Activated T-cell treated with anti-CD3 and anti-CD28 coated beads, Interleukin-2, amount 50 U/mL, for 24 hours (primary cell): ENCODE results near the gene NDUFB11.
A peak's percentile ranks its signal among the peaks of the same experiment; 100 is the strongest.
"Not testable (repeated sequence)": the region's sequence is repeated elsewhere in the genome, so short reads cannot be mapped to it uniquely, and the experiment has no call there.

Experiments used
- DNase-seq: peaks from one replicate; pipeline ENCODE4 v3.0.0-alpha.2; 2020
- H3K27ac Mint-ChIP-seq: 2 replicates; pipeline ENCODE4 v1.8.0; 2020; ENCODE audit warnings: mild to moderate bottlenecking, mixed read lengths
- H3K27me3 Mint-ChIP-seq: 2 replicates; pipeline ENCODE4 v1.8.0; 2020; ENCODE audit warnings: mixed read lengths
- H3K36me3 Mint-ChIP-seq: 2 replicates; pipeline ENCODE4 v1.8.0; 2020; ENCODE audit warnings: low read depth, mixed read lengths
- H3K4me1 Mint-ChIP-seq: 2 replicates; pipeline ENCODE4 v1.8.0; 2020; ENCODE audit warnings: low read depth, mixed read lengths
- H3K4me3 Mint-ChIP-seq: 2 replicates; pipeline ENCODE4 v1.8.0; 2020; ENCODE audit warnings: mild to moderate bottlenecking, moderate library complexity, mixed read lengths
- H3K9me3 Mint-ChIP-seq: 2 replicates; pipeline ENCODE4 v1.8.0; 2020; ENCODE audit warnings: mixed read lengths

NDUFB11 gene

DNA sequence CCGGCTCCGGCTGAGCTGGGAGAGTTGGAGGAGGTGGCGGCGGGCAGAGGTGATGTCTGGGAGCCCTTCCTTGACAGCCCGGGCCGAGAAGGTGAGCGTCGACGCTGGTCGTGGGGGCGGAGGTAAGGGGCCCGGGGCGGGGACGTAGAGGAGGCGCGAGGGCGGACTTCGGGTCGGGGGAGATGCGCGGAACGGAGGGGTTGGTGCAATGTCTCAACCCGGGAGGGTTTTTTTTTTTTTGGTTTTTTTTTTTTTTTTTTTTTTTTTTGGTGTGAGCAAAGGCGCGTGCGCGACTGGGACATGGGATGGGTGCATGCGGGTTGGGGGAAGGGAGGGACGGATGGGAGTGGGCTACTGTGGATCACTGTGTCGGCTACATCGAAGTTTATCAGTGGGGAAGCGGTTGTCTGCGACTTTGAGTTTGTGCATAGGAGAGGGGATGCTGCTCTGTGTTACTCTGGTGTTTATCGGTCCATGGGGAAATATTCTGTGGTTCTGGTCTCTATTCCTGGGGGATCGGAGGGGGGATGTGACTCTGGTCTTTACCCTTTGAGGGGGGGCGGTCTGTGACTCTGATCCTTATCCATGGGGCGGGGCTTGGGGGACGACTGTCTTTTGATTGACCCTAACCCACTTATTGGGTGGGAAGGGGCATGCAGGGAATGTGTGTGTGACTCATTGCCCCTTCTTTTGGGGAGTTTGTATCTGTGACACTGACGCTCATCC, 1.1 kb upstream of the NDUFB11 start:
- Mint-ChIP-seq H3K27me3 (peaks cover 18% of the 10 kb centered on the region), H3K27ac (peak overlapping the region; percentile 100), H3K4me1 (peaks cover 26% of the 10 kb centered on the region), H3K4me3 (peak overlapping the region; percentile 99), H3K36me3 (peaks cover 61% of the 10 kb centered on the region), H3K9me3 (no peaks in the 10 kb centered on the region)
- no peak for DNase-seq

DNA sequence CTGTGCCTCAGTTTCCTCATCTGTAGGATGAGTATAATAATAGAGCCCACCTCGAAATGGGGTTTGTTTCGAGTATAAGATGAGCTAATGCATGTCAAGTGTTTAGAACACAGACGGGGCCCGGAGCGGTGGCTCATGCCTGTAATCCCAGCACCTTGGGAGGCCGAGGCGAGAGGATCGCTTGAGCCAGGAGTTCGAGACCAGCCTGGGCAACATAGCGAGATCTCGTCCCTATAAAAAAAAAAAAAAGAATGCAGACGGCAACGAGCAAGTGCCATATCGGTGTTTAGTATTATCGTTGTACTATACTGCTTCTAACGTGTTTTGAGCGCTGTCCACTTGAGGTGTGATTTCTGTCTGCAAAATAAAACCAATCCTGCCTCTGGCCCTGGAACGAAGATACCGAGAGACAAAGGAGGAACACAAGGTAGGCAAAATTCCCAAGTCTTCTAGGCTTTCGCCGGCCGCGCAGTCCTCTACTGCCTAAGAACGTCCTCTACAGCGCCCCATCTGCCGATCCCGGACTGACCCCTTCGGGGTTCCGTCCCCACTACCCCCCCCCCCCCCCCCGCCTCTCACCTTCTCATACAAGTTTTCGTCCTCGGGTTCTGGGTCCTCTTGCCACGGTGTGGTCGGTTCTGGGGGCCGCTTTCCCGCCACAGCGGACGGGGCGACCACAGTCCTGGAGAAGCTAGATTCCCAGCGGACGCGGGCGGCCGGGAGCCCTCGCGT, 442 bp downstream of the NDUFB11 start:
- peak overlapping the region; percentile 99 for H3K4me3 Mint-ChIP-seq
- no peaks in the 10 kb centered on the region for H3K9me3 Mint-ChIP-seq
- H3K27me3 Mint-ChIP-seq: peaks cover 22% of the 10 kb centered on the region
- peak overlapping the region; percentile 100 for H3K27ac Mint-ChIP-seq
- peaks cover 22% of the 10 kb centered on the region for H3K4me1 Mint-ChIP-seq
- no peak for DNase-seq
- H3K36me3 Mint-ChIP-seq: peaks cover 60% of the 10 kb centered on the region

DNA sequence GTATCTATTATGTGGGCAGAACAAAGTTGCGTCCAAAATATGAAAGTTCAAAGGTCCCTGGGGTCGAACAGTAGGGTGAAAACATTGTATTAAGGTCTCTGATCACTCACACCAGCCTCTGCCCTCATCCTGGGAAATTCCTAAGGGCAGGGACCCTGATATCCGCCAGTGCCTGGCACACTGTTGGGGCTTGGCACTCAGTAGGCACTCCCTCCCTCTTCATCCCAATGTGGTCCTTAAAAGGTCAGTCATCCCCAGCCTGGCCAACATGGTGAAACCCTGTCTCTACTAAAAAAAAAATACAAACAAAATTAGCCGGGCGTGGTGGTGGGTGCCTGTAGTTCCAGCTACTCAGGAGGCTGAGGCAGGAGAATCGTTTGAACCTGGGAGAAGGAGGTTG, 6.3 kb downstream of the NDUFB11 start:
- H3K4me1 Mint-ChIP-seq: peaks cover 6% of the 10 kb centered on the region
- H3K27me3 Mint-ChIP-seq: peaks cover 24% of the 10 kb centered on the region
- no peak overlapping the region for H3K4me3 Mint-ChIP-seq
- DNase-seq: no peak
- H3K36me3 Mint-ChIP-seq: peaks cover 33% of the 10 kb centered on the region
- H3K9me3 Mint-ChIP-seq: no peaks in the 10 kb centered on the region
- H3K27ac Mint-ChIP-seq: no peak overlapping the region

DNA sequence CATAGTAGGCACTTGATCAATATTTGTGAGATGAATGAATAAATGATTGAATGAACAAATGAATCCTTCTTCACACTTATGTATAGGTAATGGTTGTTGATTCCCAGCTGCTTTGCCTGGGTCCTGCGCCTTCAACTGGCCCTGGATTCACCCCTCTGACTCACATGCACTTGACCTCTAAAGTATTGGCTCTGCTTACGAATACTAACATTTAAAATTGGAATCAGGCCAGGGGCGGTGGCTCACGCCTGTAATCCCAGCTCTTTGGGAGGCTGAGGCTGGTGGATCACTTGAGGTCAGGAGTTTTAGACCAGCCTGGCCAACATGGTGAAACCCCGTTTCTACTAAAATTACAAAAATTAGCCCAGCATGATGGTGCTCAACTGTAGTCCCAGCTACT, 8.9 kb downstream of the NDUFB11 start:
- not testable (repeated sequence) for H3K4me3 Mint-ChIP-seq

DNA sequence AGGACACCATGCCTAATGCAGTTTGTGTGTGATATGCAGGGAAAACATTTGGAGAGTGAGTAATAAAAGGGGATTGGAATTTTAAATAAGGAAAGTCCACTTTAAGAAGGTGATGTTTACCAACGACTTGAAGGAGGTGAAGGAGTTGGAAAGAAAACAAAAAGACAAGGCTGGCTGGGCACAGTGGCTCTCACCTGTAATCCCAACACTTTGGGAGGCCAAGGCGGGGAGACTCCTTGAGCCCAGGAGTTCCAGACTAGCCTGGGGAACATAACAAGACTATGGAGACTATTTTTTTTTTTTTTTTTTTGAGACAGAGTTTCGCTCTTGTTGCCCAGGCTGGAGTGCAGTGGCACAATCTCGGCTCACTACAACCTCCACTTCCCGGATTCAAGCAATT, 11.0 kb downstream of the NDUFB11 start:
- Mint-ChIP-seq H3K4me3 (no peak overlapping the region), H3K27ac (no peak overlapping the region), H3K4me1 (peaks cover 4% of the 10 kb centered on the region), H3K27me3 (peaks cover 20% of the 10 kb centered on the region), H3K9me3 (no peaks in the 10 kb centered on the region), H3K36me3 (peaks cover 7% of the 10 kb centered on the region)
- DNase-seq: no peak

More for the DNA sequence above, 8.9 kb downstream of the NDUFB11 start:
- not testable (repeated sequence) for DNase-seq, H3K27ac Mint-ChIP-seq, H3K9me3 Mint-ChIP-seq, H3K4me1 Mint-ChIP-seq
- Mint-ChIP-seq H3K36me3 (peaks cover 13% of the 10 kb centered on the region), H3K27me3 (peaks cover 23% of the 10 kb centered on the region)

DNA sequence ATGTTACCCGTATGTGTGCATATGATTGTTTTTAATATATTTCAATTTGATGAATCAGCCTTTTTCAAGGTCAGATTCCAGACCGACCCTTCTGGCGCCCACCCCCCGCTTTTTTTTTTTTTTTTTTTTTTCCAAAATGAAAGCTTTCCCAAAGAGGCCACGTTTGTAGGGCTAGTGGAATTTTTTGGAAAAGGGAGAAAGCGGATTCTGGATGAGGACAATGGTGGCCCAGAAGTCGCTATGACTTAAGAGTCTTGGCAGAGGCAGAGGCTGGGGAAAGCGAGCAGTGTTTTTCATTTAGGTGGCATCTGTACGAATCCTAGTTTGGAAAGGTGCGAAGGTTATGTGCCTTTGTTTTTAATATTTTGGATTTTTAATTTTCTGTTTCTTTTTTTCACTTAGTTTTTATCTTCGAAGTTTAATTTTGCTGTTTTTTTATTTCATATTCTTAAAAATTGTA, 14.6 kb downstream of the NDUFB11 start:
- peak overlapping the region; percentile 76 for H3K27ac Mint-ChIP-seq
- no peak for DNase-seq

DNA sequence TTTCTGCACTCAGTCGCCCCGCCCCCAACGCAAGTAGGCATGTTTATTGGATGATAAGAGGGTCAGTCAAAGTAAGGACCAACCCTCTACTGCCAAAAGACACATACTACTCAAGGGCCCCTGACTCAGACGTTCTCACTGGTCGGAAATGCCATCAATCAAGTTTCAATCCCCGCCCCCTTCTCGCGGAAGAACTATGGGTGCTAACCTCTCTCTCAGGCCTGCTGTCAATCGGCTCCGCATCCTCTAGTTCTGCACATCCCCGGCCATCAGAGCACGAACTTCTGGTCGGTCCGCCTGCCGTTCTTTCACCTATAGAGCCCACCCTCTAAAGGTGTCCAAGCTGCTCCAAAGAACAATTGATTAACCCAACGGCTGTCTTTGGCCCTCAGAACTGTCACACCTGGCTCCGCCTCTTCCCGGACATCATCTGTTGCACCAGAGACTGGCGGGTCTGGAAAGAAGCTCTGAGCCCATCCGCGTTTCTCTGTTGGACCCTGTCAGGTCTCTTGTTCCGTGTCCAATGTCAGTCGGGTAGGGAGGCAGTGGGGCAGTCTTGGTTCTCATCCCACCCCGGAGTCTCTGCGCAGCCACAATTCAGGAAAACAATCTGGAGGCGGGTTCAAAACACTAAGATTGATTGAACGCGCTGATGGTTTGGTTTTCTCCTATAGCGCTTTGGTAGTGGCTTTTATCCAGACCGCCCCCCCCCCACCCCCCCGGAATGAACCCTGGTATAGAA, 15.2 kb downstream of the NDUFB11 start:
- peaks cover 6% of the 10 kb centered on the region for H3K4me1 Mint-ChIP-seq
- peaks cover 23% of the 10 kb centered on the region for H3K27me3 Mint-ChIP-seq
- peak overlapping the region; percentile 97 for H3K27ac Mint-ChIP-seq
- no peaks in the 10 kb centered on the region for H3K9me3 Mint-ChIP-seq
- H3K36me3 Mint-ChIP-seq: peaks cover 4% of the 10 kb centered on the region
- peak; percentile 91 for DNase-seq
- peak overlapping the region; percentile 93 for H3K4me3 Mint-ChIP-seq

More for the DNA sequence above, 14.6 kb downstream of the NDUFB11 start:
- peaks cover 4% of the 10 kb centered on the region for H3K36me3 Mint-ChIP-seq
- peak overlapping the region; percentile 93 for H3K4me3 Mint-ChIP-seq
- peaks cover 6% of the 10 kb centered on the region for H3K4me1 Mint-ChIP-seq
- no peaks in the 10 kb centered on the region for H3K9me3 Mint-ChIP-seq
- H3K27me3 Mint-ChIP-seq: peaks cover 23% of the 10 kb centered on the region

DNA sequence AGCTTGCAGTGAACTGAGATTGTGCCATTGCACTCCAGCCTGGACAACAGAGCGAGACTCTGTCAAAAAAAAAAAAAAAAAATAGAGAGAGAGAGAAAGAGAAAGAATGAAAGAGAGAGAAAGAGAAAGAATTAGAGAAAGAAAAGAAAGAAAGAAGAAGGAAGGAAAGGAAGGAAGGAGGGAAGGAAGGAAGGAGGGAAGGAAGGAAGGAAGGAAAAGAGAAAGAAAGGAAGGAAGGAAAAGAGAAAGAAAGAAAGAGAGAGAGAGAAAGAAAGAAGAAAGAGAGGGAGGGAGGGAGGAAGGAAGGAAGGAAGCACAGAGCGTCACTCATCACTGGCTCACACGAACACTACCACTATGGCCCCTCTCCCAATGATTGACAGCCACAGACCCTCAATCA, 20.0 kb downstream of the NDUFB11 start:
- not testable (repeated sequence) for H3K4me3 Mint-ChIP-seq, H3K9me3 Mint-ChIP-seq, H3K27ac Mint-ChIP-seq, H3K4me1 Mint-ChIP-seq, H3K36me3 Mint-ChIP-seq, DNase-seq
- peaks cover 40% of the 10 kb centered on the region for H3K27me3 Mint-ChIP-seq

DNA sequence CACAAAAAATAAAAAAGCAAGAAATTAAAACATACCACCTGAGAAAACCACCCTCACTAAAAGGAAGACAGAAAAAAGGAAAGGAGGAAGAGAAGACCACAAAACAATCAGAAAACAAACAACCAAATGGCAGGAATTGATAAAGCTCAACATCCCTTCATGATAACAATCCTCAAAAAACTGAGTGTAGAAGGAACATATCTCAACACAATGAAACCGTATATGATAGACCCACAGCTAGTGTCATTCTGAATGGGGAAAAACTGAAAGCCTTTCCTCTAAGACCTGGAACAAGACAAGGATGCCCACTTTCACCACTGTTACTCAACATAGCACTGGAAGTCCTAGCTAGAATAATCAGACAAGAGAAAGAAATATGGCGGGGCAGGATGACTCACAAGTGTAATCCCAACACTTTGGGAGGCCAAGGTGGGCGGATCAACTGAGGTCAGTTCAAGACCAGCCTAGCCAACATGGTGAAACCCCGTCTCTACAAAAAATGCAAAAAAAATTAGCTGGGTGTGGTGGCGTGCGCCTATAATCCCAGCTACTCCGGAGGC, 27.9 kb downstream of the NDUFB11 start:
- H3K27me3 Mint-ChIP-seq: peaks cover 52% of the 10 kb centered on the region
- not testable (repeated sequence) for H3K27ac Mint-ChIP-seq, H3K4me3 Mint-ChIP-seq, H3K36me3 Mint-ChIP-seq, H3K9me3 Mint-ChIP-seq, H3K4me1 Mint-ChIP-seq, DNase-seq

DNA sequence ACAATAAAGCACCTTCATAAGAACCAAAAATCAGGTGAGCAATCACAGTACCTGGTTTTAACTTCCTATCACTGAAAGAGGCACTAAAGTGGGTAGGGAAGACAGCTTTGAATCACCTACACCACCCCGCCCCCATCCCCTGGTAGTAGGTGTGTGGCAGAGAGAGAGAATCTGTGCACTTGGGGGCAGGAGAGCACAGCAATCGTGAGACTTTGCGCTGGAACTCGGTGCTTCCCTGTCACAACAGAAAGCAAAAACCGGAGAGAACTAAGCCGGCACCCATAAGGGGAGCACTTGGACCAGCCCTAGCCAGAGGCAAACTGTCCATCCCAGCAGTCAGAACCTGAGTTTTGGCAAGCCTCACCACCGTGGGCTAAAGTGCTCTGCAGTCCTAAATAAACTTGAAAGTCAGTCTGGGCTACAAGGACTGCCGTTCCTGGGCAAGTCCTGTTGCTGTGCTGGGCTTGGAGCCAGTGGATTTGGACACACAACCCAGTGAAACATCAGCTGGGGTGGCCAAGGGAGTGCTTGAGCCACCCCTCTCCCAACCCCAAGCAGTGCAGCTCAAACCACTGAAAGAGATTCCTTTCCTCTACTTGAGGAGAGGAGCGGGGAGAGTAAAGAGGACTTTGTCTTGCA, 32.1 kb downstream of the NDUFB11 start:
- H3K4me1 Mint-ChIP-seq: no peaks in the 10 kb centered on the region
- DNase-seq: no peak
- no peak overlapping the region for H3K4me3 Mint-ChIP-seq
- peaks cover 3% of the 10 kb centered on the region for H3K9me3 Mint-ChIP-seq
- H3K27ac Mint-ChIP-seq: no peak overlapping the region
- H3K36me3 Mint-ChIP-seq: no peaks in the 10 kb centered on the region
- peaks cover 45% of the 10 kb centered on the region for H3K27me3 Mint-ChIP-seq

DNA sequence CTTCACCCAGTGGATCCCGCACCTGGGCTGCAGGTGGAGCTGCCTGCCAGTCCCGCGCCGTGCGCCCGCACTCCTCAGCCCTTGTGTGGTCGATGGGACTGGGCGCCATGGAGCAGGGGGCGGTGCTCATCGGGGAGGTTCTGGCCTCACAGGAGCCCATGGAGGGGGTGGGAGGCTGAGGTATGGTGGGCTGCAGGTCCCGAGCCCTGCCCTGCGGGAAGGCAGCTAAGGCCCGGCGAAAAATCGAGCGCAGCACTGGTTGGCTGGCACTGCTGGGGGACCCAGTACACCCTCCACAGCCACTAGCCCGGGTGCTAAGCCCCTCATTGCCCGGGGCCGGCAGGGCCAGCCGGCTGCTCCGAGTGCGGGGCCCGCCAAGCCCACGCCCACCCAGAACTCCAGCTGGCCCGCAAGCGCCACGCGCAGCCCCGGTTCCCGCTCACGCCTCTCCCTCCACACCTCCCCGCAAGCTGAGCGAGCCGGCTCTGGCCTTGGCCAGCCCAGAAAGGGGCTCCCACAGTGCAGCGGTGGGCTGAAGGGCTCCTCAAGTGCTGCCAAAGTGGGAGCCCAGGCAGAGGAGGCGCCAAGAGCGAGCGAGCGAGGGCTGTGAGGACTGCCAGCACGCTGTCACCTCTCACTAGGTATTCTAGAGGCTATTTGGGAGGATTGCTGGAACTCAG, 33.4 kb downstream of the NDUFB11 start:
- not testable (repeated sequence) for H3K4me1 Mint-ChIP-seq, H3K9me3 Mint-ChIP-seq, H3K4me3 Mint-ChIP-seq, DNase-seq, H3K36me3 Mint-ChIP-seq, H3K27ac Mint-ChIP-seq
- peaks cover 35% of the 10 kb centered on the region for H3K27me3 Mint-ChIP-seq

DNA sequence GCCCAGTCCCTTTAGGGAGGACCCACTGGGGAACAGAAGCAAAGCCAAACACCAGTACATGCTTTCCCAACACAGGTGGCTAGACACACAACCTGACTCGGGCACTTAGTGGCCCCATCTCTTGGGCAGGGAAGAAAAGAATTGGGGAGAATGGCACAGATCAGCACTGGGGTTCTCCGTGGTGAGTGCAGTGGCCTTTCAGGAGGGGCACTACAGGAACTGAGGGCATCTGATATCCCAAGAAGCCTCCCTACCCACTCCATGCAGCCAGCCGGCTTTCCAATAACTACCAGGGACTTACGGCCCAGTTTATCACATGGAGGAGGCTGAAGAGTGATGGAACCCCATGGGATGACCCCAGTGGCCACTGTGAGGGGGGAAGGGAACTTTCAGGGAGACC, 43.3 kb downstream of the NDUFB11 start:
- Mint-ChIP-seq H3K4me3 (no peak overlapping the region), H3K4me1 (no peaks in the 10 kb centered on the region)

DNA sequence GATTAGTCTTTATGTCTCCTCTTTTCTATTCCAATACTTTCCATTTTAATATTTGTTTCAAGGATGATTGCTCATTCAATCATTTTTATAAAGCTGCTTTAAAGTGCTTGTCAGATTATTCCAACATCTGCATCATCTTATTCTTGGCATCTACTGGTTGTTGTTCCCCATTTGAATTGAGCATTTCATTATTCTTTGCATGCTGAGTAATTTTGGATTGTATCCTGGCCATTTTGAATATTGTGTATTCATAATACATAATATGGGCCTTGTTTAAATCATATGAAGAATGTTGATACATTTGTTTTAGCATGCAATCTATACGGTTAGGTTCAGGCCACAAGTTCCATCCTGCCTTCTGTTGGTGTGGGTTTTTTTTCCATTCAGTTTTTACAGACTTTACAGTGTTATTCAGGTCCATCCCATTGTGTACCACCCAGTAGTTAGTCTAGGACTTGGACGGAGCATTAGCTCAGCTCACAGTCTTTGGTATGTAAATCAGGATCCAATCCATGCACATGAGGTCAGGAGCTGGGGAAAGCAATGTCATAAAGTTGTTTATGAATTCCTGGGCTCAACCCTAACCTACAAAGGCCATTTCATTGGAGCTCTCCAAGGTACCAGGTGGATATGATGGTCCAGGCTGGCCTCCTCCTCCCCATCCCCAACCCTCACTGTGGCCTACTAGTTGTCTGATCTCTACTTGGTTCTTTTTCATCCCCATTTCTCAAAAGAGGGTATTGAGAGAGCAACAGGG, 46.0 kb downstream of the NDUFB11 start:
- H3K4me3 Mint-ChIP-seq: no peak overlapping the region
- H3K36me3 Mint-ChIP-seq: no peaks in the 10 kb centered on the region
- DNase-seq: no peak
- peaks cover 42% of the 10 kb centered on the region for H3K27me3 Mint-ChIP-seq
- no peaks in the 10 kb centered on the region for H3K9me3 Mint-ChIP-seq
- H3K27ac Mint-ChIP-seq: no peak overlapping the region
- H3K4me1 Mint-ChIP-seq: no peaks in the 10 kb centered on the region

More for the DNA sequence above, 43.3 kb downstream of the NDUFB11 start:
- DNase-seq: no peak
- Mint-ChIP-seq H3K27ac (no peak overlapping the region), H3K27me3 (peaks cover 43% of the 10 kb centered on the region), H3K9me3 (no peaks in the 10 kb centered on the region), H3K36me3 (no peaks in the 10 kb centered on the region)
